H1 (cell line): ENCODE measurements around the gene ZNF382. TPM values are rescaled to one million over a fixed set of nuclear protein-coding genes. Genes with fewer than 3 reads are reported as not detected.

Experiments used
- CTCF ChIA-PET: fragments of 300-600 bp; sonication (Branson Sonifier 250); formaldehyde crosslinking; loops from one replicate; lab custom pipeline; 2021; ENCODE audit not compliant: partially characterized antibody; lab: Charles Lee
- POLR2A ChIA-PET: fragments of 300-600 bp; sonication (Branson Sonifier 250); formaldehyde crosslinking; loops from one replicate; lab custom pipeline; 2021; ENCODE audit warnings: inconsistent platforms; ENCODE audit not compliant: partially characterized antibody; lab: Charles Lee
- DNase-seq, 2 experiments: peaks; one replicate each; pipeline versions ENCODE4 v3.0.0 to v3.0.0-alpha.2; 2010 to 2022; ENCODE audit warnings: low spot score in 2 of 2, low read depth in 1 of 2, mixed read lengths in 1 of 2
- FAIRE-seq: peaks from 2 replicates; lab custom pipeline; 2011; peaks lifted over from hg19 to GRCh38; lab: Jason Lieb, UNC
- H2AFZ ChIP-seq: 2 replicates; pipeline ENCODE4 v1.8.1; 2012; ENCODE audit warnings: low read length, inconsistent platforms
- H2AK5ac ChIP-seq: 2 replicates; pipeline ENCODE4 v1.6.1; 2013; ENCODE audit warnings: low read depth, low read length
- H2BK120ac ChIP-seq: replicated peaks from 2 replicates; pipeline ENCODE3; 2013; ENCODE audit warnings: low read depth, low read length, inconsistent platforms
- H2BK12ac ChIP-seq: 2 replicates; pipeline ENCODE4 v1.6.1; 2013; ENCODE audit warnings: low read depth, low read length
- H2BK15ac ChIP-seq: 2 replicates; pipeline ENCODE4 v1.6.1; 2013; ENCODE audit warnings: low read length
- H2BK20ac ChIP-seq: 2 replicates; pipeline ENCODE4 v1.6.1; 2013; ENCODE audit warnings: low read length
- H2BK5ac ChIP-seq: 2 replicates; pipeline ENCODE4 v1.6.1; 2013; ENCODE audit warnings: low read depth, low read length
- H3K14ac ChIP-seq: 2 replicates; pipeline ENCODE4 v1.6.1; 2013; ENCODE audit warnings: inconsistent platforms; ENCODE audit not compliant: insufficient read length
- H3K18ac ChIP-seq: 2 replicates; pipeline ENCODE4 v1.6.1; 2013; ENCODE audit warnings: low read length; ENCODE audit errors: extremely low read depth
- H3K23ac ChIP-seq: 2 replicates; pipeline ENCODE4 v1.6.1; 2013; ENCODE audit warnings: inconsistent platforms; ENCODE audit not compliant: insufficient read length
- H3K23me2 ChIP-seq: 2 replicates; pipeline ENCODE4 v1.6.1; 2013; ENCODE audit warnings: low read depth, low read length
- H3K27ac ChIP-seq: 2 replicates; pipeline ENCODE4 v1.6.1; 2011; ENCODE audit warnings: low read depth, low read length, inconsistent platforms
- H3K27me3 ChIP-seq, 4 experiments: replicated peaks in 1 of 4; 1 replicate in 1 of 4; 2 replicates in 3 of 4; pipeline versions ENCODE4 v1.6.1 to v1.8.1; 2011 to 2013; ENCODE audit warnings: low read length in 3 of 4, mild to moderate bottlenecking in 3 of 4, inconsistent platforms in 2 of 4, mixed read lengths in 2 of 4, moderate library complexity in 1 of 4; ENCODE audit not compliant: control insufficient read depth in 3 of 4, insufficient read depth in 3 of 4; ENCODE audit errors: extremely low read depth in 1 of 4
- H3K36me3 ChIP-seq, 4 experiments: 2 replicates each; pipeline versions ENCODE4 v1.6.1 to v1.8.1; 2011 to 2013; ENCODE audit warnings: mild to moderate bottlenecking in 4 of 4, low read length in 3 of 4, moderate library complexity in 2 of 4, control low read depth in 1 of 4, inconsistent platforms in 1 of 4; ENCODE audit not compliant: insufficient read depth in 4 of 4, control insufficient read depth in 2 of 4
- H3K4ac ChIP-seq: replicated peaks from 2 replicates; pipeline ENCODE3; 2013; ENCODE audit warnings: low read length, low read depth, mixed read lengths, inconsistent platforms; ENCODE audit not compliant: insufficient read length
- H3K4me1 ChIP-seq, 4 experiments: replicated peaks in 1 of 4; 1 replicate in 1 of 4; 2 replicates in 3 of 4; pipeline versions ENCODE4 v1.6.1 to v1.8.1; 2011 to 2013; ENCODE audit warnings: low read length in 3 of 4, inconsistent platforms in 2 of 4, mixed read lengths in 1 of 4; ENCODE audit not compliant: insufficient read depth in 4 of 4, control insufficient read depth in 3 of 4
- H3K4me2 ChIP-seq, 2 experiments: 2 replicates each; pipeline versions ENCODE4 v1.6.1 to v1.8.1; 2011 to 2013; ENCODE audit warnings: low read depth in 2 of 2, low read length in 2 of 2, control low read depth in 1 of 2, inconsistent platforms in 1 of 2, mild to moderate bottlenecking in 1 of 2; ENCODE audit not compliant: insufficient read depth in 1 of 2
- H3K4me3 ChIP-seq, 4 experiments: fragments of 200-600, 300-600 bp in 1 of 4; sonication (generic), shearing (Covaris generic), sonication (Bioruptor Twin) in 1 of 4; 2 replicates each; pipeline versions ENCODE4 v1.5.1 to v1.8.1; 2011 to 2016; ENCODE audit warnings: low read length in 4 of 4, low read depth in 3 of 4, control low read depth in 2 of 4, inconsistent platforms in 2 of 4, mild to moderate bottlenecking in 2 of 4, mixed read lengths in 1 of 4, moderate library complexity in 1 of 4; ENCODE audit not compliant: insufficient read depth in 2 of 4; ENCODE audit errors: extremely low read depth in 1 of 4
- H3K56ac ChIP-seq: replicated peaks from 2 replicates; pipeline ENCODE3; 2013; ENCODE audit warnings: low read depth, mild to moderate bottlenecking, mixed read lengths, low read length, inconsistent platforms; ENCODE audit not compliant: insufficient read length
- H3K79me1 ChIP-seq: 2 replicates; pipeline ENCODE4 v1.6.1; 2013; ENCODE audit warnings: low read depth, low read length, control low read depth
- H3K79me2 ChIP-seq, 2 experiments: 2 replicates each; pipeline versions ENCODE4 v1.6.1 to v1.8.1; 2012 to 2013; ENCODE audit warnings: low read length in 2 of 2, mild to moderate bottlenecking in 2 of 2, inconsistent platforms in 1 of 2; ENCODE audit not compliant: insufficient read depth in 2 of 2, control insufficient read depth in 1 of 2
- H3K9ac ChIP-seq, 4 experiments: replicated peaks in 1 of 4; 1 replicate in 1 of 4; 2 replicates in 3 of 4; pipeline versions ENCODE4 v1.6.1 to v1.8.1; 2011 to 2013; ENCODE audit warnings: low read depth in 3 of 4, low read length in 3 of 4, control low read depth in 2 of 4, mild to moderate bottlenecking in 2 of 4, moderate library complexity in 2 of 4, inconsistent platforms in 1 of 4; ENCODE audit errors: extremely low read depth in 1 of 4
- H3K9me3 ChIP-seq, 2 experiments: 2 replicates each; pipeline versions ENCODE4 v1.6.1 to v1.8.1; 2012 to 2013; ENCODE audit warnings: mild to moderate bottlenecking in 2 of 2, moderate library complexity in 2 of 2, control low read depth in 1 of 2, inconsistent platforms in 1 of 2, low read depth in 1 of 2, low read length in 1 of 2, mixed read lengths in 1 of 2; ENCODE audit not compliant: insufficient read depth in 2 of 2
- H4K20me1 ChIP-seq, 2 experiments: replicated peaks in 1 of 2; 2 replicates each; pipeline versions ENCODE3 to v1.8.1; 2011 to 2013; ENCODE audit warnings: inconsistent platforms in 2 of 2, low read length in 2 of 2, mild to moderate bottlenecking in 1 of 2; ENCODE audit not compliant: insufficient read depth in 2 of 2, control insufficient read depth in 1 of 2
- H4K5ac ChIP-seq: 2 replicates; pipeline ENCODE4 v1.6.1; 2013; ENCODE audit warnings: low read length, low read depth, mixed read lengths, inconsistent platforms; ENCODE audit not compliant: insufficient read length
- H4K8ac ChIP-seq: 2 replicates; pipeline ENCODE4 v1.8.0; 2013; ENCODE audit warnings: mild to moderate bottlenecking, moderate library complexity, low read length, inconsistent platforms; ENCODE audit not compliant: insufficient read depth; ENCODE audit errors: extremely low read depth
- H4K91ac ChIP-seq: replicated peaks from 2 replicates; pipeline ENCODE3; 2013; ENCODE audit warnings: low read length, mixed read lengths, inconsistent platforms; ENCODE audit not compliant: insufficient read length
- ATF3 ChIP-seq: IDR thresholded peaks from 2 replicates; pipeline ENCODE4 v1.6.1; 2011; ENCODE audit warnings: low read depth, mild to moderate bottlenecking, low read length; ENCODE audit not compliant: insufficient read depth
- CEBPB ChIP-seq: IDR thresholded peaks from 2 replicates; pipeline ENCODE4 v1.6.1; 2012; ENCODE audit warnings: low read depth, low read length
- EZH2 ChIP-seq: fragments of 200-600 bp; sonication (generic); IDR thresholded peaks from 2 replicates; pipeline ENCODE4 v1.7.1; 2012; ENCODE audit warnings: low read depth, mild to moderate bottlenecking, moderate library complexity, low read length, inconsistent platforms; ENCODE audit not compliant: severe bottlenecking
- FOSL1 ChIP-seq: IDR thresholded peaks from 2 replicates; pipeline ENCODE4 v1.6.1; 2011; ENCODE audit warnings: mild to moderate bottlenecking, low read depth, low read length, moderate library complexity; ENCODE audit not compliant: insufficient read depth
- GABPA ChIP-seq: IDR thresholded peaks from 2 replicates; pipeline ENCODE4 v1.6.1; 2011; ENCODE audit warnings: mild to moderate bottlenecking, low read length, moderate library complexity, borderline replicate concordance; ENCODE audit not compliant: insufficient read depth
- POLR2AphosphoS5 ChIP-seq: IDR thresholded peaks from 2 replicates; pipeline ENCODE4 v1.6.1; 2011; ENCODE audit warnings: low read depth, low read length
- RFX5 ChIP-seq: IDR thresholded peaks from 2 replicates; pipeline ENCODE4 v1.6.1; 2011; ENCODE audit warnings: low read depth, low read length, improper control_type of control experiment, borderline replicate concordance
- RXRA ChIP-seq: IDR thresholded peaks from 2 replicates; pipeline ENCODE4 v1.6.1; 2011; ENCODE audit warnings: low read depth, mild to moderate bottlenecking, low read length, moderate library complexity; ENCODE audit not compliant: insufficient read depth
- SAP30 ChIP-seq: fragments of 300-600 bp; sonication (generic); IDR thresholded peaks from 2 replicates; pipeline ENCODE4 v1.7.1; 2012; ENCODE audit warnings: low read length, moderate library complexity, mild to moderate bottlenecking, inconsistent platforms; ENCODE audit not compliant: insufficient read depth, insufficient replicate concordance
- TCF12 ChIP-seq: IDR thresholded peaks from 2 replicates; pipeline ENCODE4 v1.6.1; 2011; ENCODE audit warnings: low read depth, mild to moderate bottlenecking, low read length
- USF2 ChIP-seq: IDR thresholded peaks from 2 replicates; pipeline ENCODE4 v1.6.1; 2011; ENCODE audit warnings: low read length, improper control_type of control experiment
- WGBS, 2 experiments: shearing (Covaris generic) in 1 of 2; methylation state at CpG; one replicate each; pipeline versions ENCODE4 v1.1.6 to v1.1.7; 2013 to 2015; ENCODE audit warnings: low lambda C conversion rate in 2 of 2, mixed read lengths in 2 of 2, inconsistent platforms in 1 of 2, low coverage in 1 of 2, missing lambda C conversion rate in 1 of 2; ENCODE audit not compliant: insufficient replicate concordance in 2 of 2, insufficient coverage in 1 of 2, insufficient read length in 1 of 2; ENCODE audit errors: extremely low coverage in 1 of 2, missing lambda C conversion rate in 1 of 2; 5-methylcytosine and 5-hydroxymethylcytosine counted together
- polyA plus RNA-seq, 7 experiments: library from polyadenylated mRNA; depleted of rRNA in 3 of 7; stranded (reverse) in 5 of 7; unstranded in 2 of 7; fragments of >200 nt in 5 of 7; fragments of 200-250 nt in 2 of 7; gene quantifications; 1 replicate in 5 of 7; 2 replicates in 1 of 7; 4 replicates in 1 of 7; pipeline versions ENCODE4 v1.2.1 to v1.2.3, GENCODE V29; 2011 to 2013; ENCODE audit warnings: missing spikeins in 2 of 7, mixed read lengths in 2 of 7
- total RNA-seq: library from RNA; stranded (reverse); fragmentation: NEBNext Ultra II Directional; extraction: Animal tissue kit (Norgen Biotek cat#: 25700); gene quantifications from 2 replicates; pipeline ENCODE4 v1.2.1, GENCODE V29; 2021

The ZNF382 gene
- total and polyA plus RNA-seq, 2 of the 8 experiments (the other 6 are each of a cell fraction or from before 2014, with no cell fraction given): 1.9 to 6.3 TPM

- 76% methylated on average over 14 of the region's 14 CpGs; no CpG with 5 or more reads in 1 of the 2 experiments for WGBS, 2 experiments
- no peak overlapping the region; the same call in 1 of the 2 replicates for H4K8ac ChIP-seq
- no peak overlapping the region for H2BK120ac ChIP-seq
- no peak overlapping the region for H3K18ac ChIP-seq
- DNase-seq (no peak), FAIRE-seq (no peak)
- no peak overlapping the region for H3K14ac ChIP-seq
- no peak overlapping the region for H3K56ac ChIP-seq
- H3K9ac ChIP-seq: peak overlapping the region in 1 of 4 experiments; percentile 94; a peak in 2 of 7 replicates
- peaks cover 2% of the 10 kb centered on the region; the same call in 1 of the 2 replicates for H3K23me2 ChIP-seq
- H3K9me3 ChIP-seq: no peaks in the 10 kb centered on the region; a peak in 1 of 4 replicates
- H4K5ac ChIP-seq: no peak overlapping the region
- H4K91ac ChIP-seq: no peak overlapping the region
- no peak overlapping the region for H2BK15ac ChIP-seq
- H3K79me2 ChIP-seq: peaks cover 4 to 33% of the 10 kb centered on the region in 2 experiments; a peak in 3 of 4 replicates
- H2BK5ac ChIP-seq: no peak overlapping the region
- H2BK20ac ChIP-seq: no peak overlapping the region
- H3K4ac ChIP-seq: no peak overlapping the region
- no peak overlapping the region for H2AK5ac ChIP-seq
- peaks cover 0 to 6% of the 10 kb centered on the region in 2 experiments for H4K20me1 ChIP-seq
- ChIA-PET POLR2A (interaction anchor here (0.5 to 0.9 kb wide), 2 partner anchors 98 to 99 kb away, joined by 3 read pairs; no protein-coding TSS in a partner anchor), CTCF (interaction anchor here (0.6 to 0.7 kb wide), 2 partner anchors 325 to 549 kb away, joined by 3 read pairs; no protein-coding TSS in a partner anchor)
- no peak overlapping the region for H3K27ac ChIP-seq
- no peaks in the 10 kb centered on the region for H3K27me3 ChIP-seq
- H2AFZ ChIP-seq: peak overlapping the region; percentile 99; the same call in 1 of the 2 replicates
- peak overlapping the region; percentile 60 to 85 for H3K4me2 ChIP-seq
- no peak overlapping the region for H2BK12ac ChIP-seq
- no peak overlapping the region for H3K23ac ChIP-seq
- peaks cover 0 to 2% (median under 1%) of the 10 kb centered on the region in 4 experiments; a peak in 1 of 7 replicates for H3K4me1 ChIP-seq
- peaks cover 0 to 13% (median 3%) of the 10 kb centered on the region in 4 experiments; a peak in 3 of 8 replicates for H3K36me3 ChIP-seq
- peak overlapping the region; percentile 88 to 96 (median 92) for H3K4me3 ChIP-seq
- H3K79me1 ChIP-seq: peaks cover 8% of the 10 kb centered on the region; the same call in 1 of the 2 replicates
- TF ChIP-seq TCF12 (no peak), USF2 (no peak), RFX5 (no peak), GABPA (no peak), SAP30 (no peak), RXRA (no peak), CEBPB (no peak), ATF3 (no peak), POLR2AphosphoS5 (no peak), EZH2 (no peak), FOSL1 (no peak)
These were observed 60.7 kb downstream of the ZNF382 start for GRCh38 chr19:36665832-36666231.
